HepG2 (cell line): ENCODE data around the gene ENGASE. TPM values are rescaled to one million over a fixed set of nuclear protein-coding genes. Genes with fewer than 3 reads are reported as not detected.

Experiments used
- ATAC-seq: fragments of 200-7000 bp; cut with Tn5 transposase; 3 replicates; pipeline ENCODE4 v1.9.1; 2020; ENCODE audit warnings: mild to moderate bottlenecking, moderate library complexity
- BruUV-seq: library from RNA; stranded (reverse); fragments of 400-500 nt; replicated peaks from 2 replicates; lab custom pipeline; 2021; lab: Mats Ljungman, UMichigan
- CTCF ChIA-PET: fragments of 300-600 bp; formaldehyde crosslinking; extraction: SDS; loops from one replicate; lab custom pipeline; 2021; ENCODE audit warnings: low total read pairs, inconsistent platforms, low intra/inter-chr PET ratio; lab: Yijun Ruan, JAX
- POLR2A ChIA-PET: fragments of 350-600 bp; sonication (Branson Sonifier 250); formaldehyde crosslinking; loops from one replicate; lab custom pipeline; 2020; ENCODE audit warnings: antibody characterized with exemption, inconsistent platforms; lab: Yijun Ruan, JAX
- DNase-seq: peaks from one replicate; pipeline ENCODE4 v3.0.0-alpha.2; 2015; ENCODE audit warnings: low spot score
- FAIRE-seq: peaks from 3 replicates; lab custom pipeline; 2011; peaks lifted over from hg19 to GRCh38; lab: Jason Lieb, UNC
- H2AFZ ChIP-seq: one replicate; pipeline ENCODE4 v1.6.1; 2011; ENCODE audit warnings: low read length, inconsistent platforms
- H3K27ac ChIP-seq: fragments of 300-600 bp; 3 replicates; pipeline ENCODE4 v1.8.0; 2011; ENCODE audit warnings: mixed run types, mild to moderate bottlenecking, mixed read lengths, low read length, inconsistent platforms; ENCODE audit not compliant: insufficient read depth; ENCODE audit errors: extremely low read length
- H3K27me3 ChIP-seq, 2 experiments: fragments of 200-600 bp in 1 of 2; 2 replicates in 1 of 2; 3 replicates in 1 of 2; pipeline versions ENCODE4 v1.6.0 to v1.8.0; 2011; ENCODE audit warnings: low read length in 2 of 2, mild to moderate bottlenecking in 2 of 2, moderate library complexity in 2 of 2, inconsistent platforms in 1 of 2; ENCODE audit not compliant: insufficient read depth in 2 of 2, control insufficient read depth in 1 of 2
- H3K36me3 ChIP-seq, 2 experiments: fragments of 200-600 bp in 1 of 2; replicated peaks in 1 of 2; 2 replicates in 1 of 2; 3 replicates in 1 of 2; pipeline versions ENCODE4 v1.5.1 to v1.8.0; 2011; ENCODE audit warnings: low read length in 2 of 2, inconsistent platforms in 1 of 2; ENCODE audit not compliant: insufficient read depth in 2 of 2, control insufficient read depth in 1 of 2
- H3K4me1 ChIP-seq: 2 replicates; pipeline ENCODE4 v1.5.1; 2012; ENCODE audit warnings: low read length, inconsistent platforms; ENCODE audit not compliant: insufficient read depth
- H3K4me2 ChIP-seq: 2 replicates; pipeline ENCODE4 v1.6.0; 2011; ENCODE audit warnings: low read depth, low read length, inconsistent platforms
- H3K4me3 ChIP-seq, 3 experiments: fragments of 200-600 bp in 1 of 3; sonication (generic), shearing (Covaris generic) in 1 of 3; replicated peaks in 1 of 3; 2 replicates each; pipeline ENCODE4 v1.5.1; 2011 to 2016; ENCODE audit warnings: low read length in 3 of 3, inconsistent platforms in 2 of 3, low read depth in 2 of 3, mild to moderate bottlenecking in 2 of 3, control low read depth in 1 of 3, mixed read lengths in 1 of 3; ENCODE audit not compliant: insufficient read depth in 1 of 3
- H3K79me2 ChIP-seq: one replicate; pipeline ENCODE4 v1.6.1; 2011; ENCODE audit warnings: low read length, inconsistent platforms; ENCODE audit not compliant: insufficient read depth
- H3K9ac ChIP-seq: 2 replicates; pipeline ENCODE4 v1.6.0; 2011; ENCODE audit warnings: mild to moderate bottlenecking, low read depth, low read length, inconsistent platforms; ENCODE audit not compliant: insufficient read depth
- H3K9me3 ChIP-seq: 2 replicates; pipeline ENCODE4 v1.5.1; 2012; ENCODE audit warnings: mild to moderate bottlenecking, low read length
- H4K20me1 ChIP-seq: 2 replicates; pipeline ENCODE4 v1.6.0; 2011; ENCODE audit warnings: inconsistent platforms, mild to moderate bottlenecking, low read length, moderate library complexity; ENCODE audit not compliant: insufficient read depth
- BRCA1 ChIP-seq: sonication (generic); formaldehyde crosslinking; IDR thresholded peaks from 2 replicates; pipeline ENCODE4 v1.4.0; 2020; ENCODE audit warnings: missing genetic modification reagents
- DNMT3B ChIP-seq: conservative IDR thresholded peaks from 2 replicates; pipeline ENCODE4 v1.6.1; 2016; ENCODE audit warnings: missing biosample characterization, control low read depth
- HNRNPH1 ChIP-seq: fragments of 200-400 bp; formaldehyde crosslinking; optimal IDR thresholded peaks from 2 replicates; pipeline ENCODE3; 2017; ENCODE audit warnings: mild to moderate bottlenecking, low read depth, low read length
- RXRA ChIP-seq: sonication (generic); formaldehyde crosslinking; IDR thresholded peaks from 2 replicates; pipeline ENCODE4 v1.5.1; 2020; ENCODE audit warnings: missing genetic modification reagents
- YEATS4 ChIP-seq: sonication (generic); formaldehyde crosslinking; IDR thresholded peaks from 2 replicates; pipeline ENCODE4 v1.4.0; 2020; ENCODE audit warnings: missing genetic modification reagents, borderline replicate concordance
- ZNF329 ChIP-seq: sonication (generic); formaldehyde crosslinking; IDR thresholded peaks from 2 replicates; pipeline ENCODE4 v1.9.0; 2021; ENCODE audit warnings: low read depth, mild to moderate bottlenecking, missing genetic modification reagents
- ZNF660 ChIP-seq: sonication (generic); formaldehyde crosslinking; IDR thresholded peaks from 2 replicates; pipeline ENCODE4 v1.5.1; 2020; ENCODE audit warnings: mild to moderate bottlenecking, low read depth, missing genetic modification reagents, borderline replicate concordance
- ZNF768 ChIP-seq: sonication (generic); formaldehyde crosslinking; IDR thresholded peaks from 2 replicates; pipeline ENCODE4 v1.4.0; 2020; ENCODE audit warnings: missing genetic modification reagents
- ZSCAN22 ChIP-seq: sonication (generic); formaldehyde crosslinking; IDR thresholded peaks from 2 replicates; pipeline ENCODE4 v1.4.0; 2020; ENCODE audit warnings: mild to moderate bottlenecking, missing genetic modification reagents
- WGBS: methylation state at CpG from one replicate; pipeline ENCODE4 v1.1.6; 2017; ENCODE audit warnings: low lambda C conversion rate; 5-methylcytosine and 5-hydroxymethylcytosine counted together
- in situ Hi-C: cut with HindIII; loops from 2 replicates; pipeline ENCODE4 v1.10.0; 2017; ENCODE audit warnings: low pct_unique_long_range_greater_than_20kb; ENCODE audit not compliant: extremely low pct_ligation_motif_present
- intact Hi-C: fragments of 100-400 bp; cut with micrococcal nuclease; formaldehyde crosslinking; loops from one replicate; pipeline ENCODE4 v1.10.0; 2022; ENCODE audit not compliant: unreplicated experiment
- polyA plus RNA-seq, 8 experiments: library from polyadenylated mRNA; depleted of rRNA in 3 of 8; stranded (reverse) in 7 of 8; unstranded in 1 of 8; fragments of >200 nt; fragmentation: Illumina TruSeq in 4 of 8; extraction: Trizol in 4 of 8; gene quantifications; 2 replicates each; pipeline versions ENCODE4 v1.2.1 to v1.2.3, GENCODE V29; 2011 to 2016; ENCODE audit warnings: low read depth in 4 of 8, missing spikeins in 1 of 8, mixed read lengths in 1 of 8; ENCODE audit not compliant: insufficient read depth in 1 of 8
- total RNA-seq, 5 experiments: library from RNA; depleted of rRNA; stranded (reverse); fragments of >200 nt; fragmentation: Illumina TruSeq; extraction: Trizol; gene quantifications; 2 replicates each; pipeline ENCODE4 v1.2.3, GENCODE V29; 2016; ENCODE audit warnings: low read depth in 1 of 5
- TF ChIP-seq, protein P1 (sequence below): sonication (generic); formaldehyde crosslinking; IDR thresholded peaks from 2 replicates; pipeline ENCODE4 v1.5.0; 2020; ENCODE audit warnings: missing genetic modification reagents

ENGASE gene
- total and polyA plus RNA-seq, 2 of the 13 experiments (the other 11 are each of a cell fraction or from before 2014, with no cell fraction given): 10.6 to 18.1 TPM

DNA sequence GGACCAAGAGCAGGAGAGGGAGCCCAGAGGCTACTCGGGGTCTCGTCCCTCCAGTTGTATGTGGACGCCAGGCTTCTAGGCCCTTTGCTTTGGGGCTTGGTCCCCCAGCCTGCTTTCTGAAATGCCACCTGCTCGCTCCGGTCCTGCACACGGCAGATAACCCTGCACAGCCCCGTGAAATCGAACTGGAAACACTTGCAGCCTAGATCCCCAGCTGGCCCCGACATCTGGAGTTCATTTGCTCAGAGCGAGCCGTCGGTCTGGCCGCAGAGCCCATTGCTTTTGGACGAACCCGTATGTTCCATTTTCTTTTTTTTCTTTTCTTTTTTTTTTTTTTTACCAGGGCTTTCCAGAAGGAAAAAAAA, 27.7 kb upstream of the ENGASE start:
- CTCF ChIA-PET: interaction anchor here (1.2 to 2.6 kb wide), 2 partner anchors 20 to 36 kb away, joined by 3 to 23 read pairs; no protein-coding TSS in a partner anchor
- no peak overlapping the region for H3K9ac ChIP-seq
- no peak overlapping the region for H3K4me3 ChIP-seq
- H2AFZ ChIP-seq: no peak overlapping the region
- H3K4me1 ChIP-seq: peaks cover 29% of the 10 kb centered on the region
- H3K4me2 ChIP-seq: no peak overlapping the region
- 49% methylated on average over 15 of the region's 15 CpGs for WGBS
- no peaks in the 10 kb centered on the region for H3K79me2 ChIP-seq
- no peak for DNase-seq
- TF ChIP-seq DNMT3B (CRISPR knock-in tag) (no peak), RXRA (CRISPR knock-in tag) (0 out of 2 replicates have a peak, but pooled peaks have one; percentile 4)
- ATAC-seq: no peak
- intact Hi-C loops (loop anchor here (1.0 kb wide), 1 partner anchor 35 kb away; no protein-coding TSS in a partner anchor), in situ Hi-C loops (loop anchor here (5.0 kb wide), 1 partner anchor 35 kb away; no protein-coding TSS in a partner anchor)
- peaks cover 21 to 71% of the 10 kb centered on the region in 2 experiments for H3K27me3 ChIP-seq
- no peak overlapping the region for H3K27ac ChIP-seq
- no peak for FAIRE-seq
- POLR2A ChIA-PET: no interaction called here
- no peaks in the 10 kb centered on the region; the same call in 1 of the 2 replicates for H4K20me1 ChIP-seq
- H3K36me3 ChIP-seq: no peaks in the 10 kb centered on the region
- no peaks in the 10 kb centered on the region for H3K9me3 ChIP-seq
- no TSS peak for BruUV-seq

DNA sequence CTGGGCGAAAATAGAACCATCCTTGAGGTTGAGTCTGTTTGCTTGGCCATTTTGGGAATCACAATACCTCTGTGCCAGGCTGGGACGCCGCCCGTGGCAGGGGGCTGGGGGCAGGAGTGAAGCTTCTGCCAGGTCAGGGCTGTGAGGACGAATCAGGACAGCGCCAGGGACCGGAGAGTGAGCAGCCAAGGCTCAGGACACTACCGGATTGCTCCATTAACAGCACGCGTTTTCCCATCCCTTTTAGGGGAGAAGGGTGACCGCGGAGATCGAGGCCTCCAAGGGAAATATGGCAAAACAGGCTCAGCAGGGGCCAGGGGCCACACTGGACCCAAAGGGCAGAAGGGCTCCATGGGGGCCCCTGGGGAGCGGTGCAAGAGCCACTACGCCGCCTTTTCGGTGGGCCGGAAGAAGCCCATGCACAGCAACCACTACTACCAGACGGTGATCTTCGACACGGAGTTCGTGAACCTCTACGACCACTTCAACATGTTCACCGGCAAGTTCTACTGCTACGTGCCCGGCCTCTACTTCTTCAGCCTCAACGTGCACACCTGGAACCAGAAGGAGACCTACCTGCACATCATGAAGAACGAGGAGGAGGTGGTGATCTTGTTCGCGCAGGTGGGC, 27.2 kb upstream of the ENGASE start:
- CTCF ChIA-PET: interaction anchor here (2.6 kb wide), 1 partner anchor 35 kb away, joined by 23 read pairs; no protein-coding TSS in a partner anchor
- Histone ChIP-seq H3K9ac (no peak overlapping the region), H4K20me1 (no peaks in the 10 kb centered on the region; the same call in 1 of the 2 replicates), H3K79me2 (no peaks in the 10 kb centered on the region), H3K27me3 (peaks cover 21 to 74% of the 10 kb centered on the region in 2 experiments), H3K9me3 (no peaks in the 10 kb centered on the region), H3K36me3 (no peaks in the 10 kb centered on the region), H3K27ac (no peak overlapping the region), H2AFZ (no peak overlapping the region), H3K4me1 (peaks cover 29% of the 10 kb centered on the region), H3K4me2 (no peak overlapping the region), H3K4me3 (no peak overlapping the region)
- no peak for ATAC-seq
- no TSS peak for BruUV-seq
- WGBS: 64% methylated on average over 30 of the region's 30 CpGs
- FAIRE-seq: no peak
- no peak for TF ChIP-seq YEATS4 (CRISPR knock-in tag)
- no peak for TF ChIP-seq ZNF768 (CRISPR knock-in tag)
- TF ChIP-seq, protein P1, sequence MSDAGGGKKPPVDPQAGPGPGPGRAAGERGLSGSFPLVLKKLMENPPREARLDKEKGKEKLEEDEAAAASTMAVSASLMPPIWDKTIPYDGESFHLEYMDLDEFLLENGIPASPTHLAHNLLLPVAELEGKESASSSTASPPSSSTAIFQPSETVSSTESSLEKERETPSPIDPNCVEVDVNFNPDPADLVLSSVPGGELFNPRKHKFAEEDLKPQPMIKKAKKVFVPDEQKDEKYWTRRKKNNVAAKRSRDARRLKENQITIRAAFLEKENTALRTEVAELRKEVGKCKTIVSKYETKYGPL: no peak
- no peak for TF ChIP-seq HNRNPH1
- no peak for TF ChIP-seq ZSCAN22 (CRISPR knock-in tag)
- TF ChIP-seq ZNF329 (CRISPR knock-in tag): no peak
- TF ChIP-seq ZNF660 (CRISPR knock-in tag): no peak
- TF ChIP-seq BRCA1 (CRISPR knock-in tag): no peak
- in situ Hi-C loops (loop anchor here (5.0 kb wide), 1 partner anchor 35 kb away; no protein-coding TSS in a partner anchor), intact Hi-C loops (no loop called here)
- POLR2A ChIA-PET: interaction anchor here (3.2 to 3.9 kb wide), 2 partner anchors 20 to 27 kb away, joined by 11 to 22 read pairs; partner anchors contain the start of gene ENGASE
- DNase-seq: no peak
